Peyer's patch (tissue), 4 donors: Measurements from ENCODE around the gene ADK. TPM values are rescaled to one million over a fixed set of nuclear protein-coding genes. Genes with fewer than 3 reads are reported as not detected.

Experiments
- DNase-seq, 3 donors: peaks; one replicate each; pipeline ENCODE4 v3.0.0-alpha.2; 2017 to 2019
- H3K27ac ChIP-seq, 4 donors: fragments of 200-600 bp; sonication (generic); one replicate each; pipeline ENCODE4 v1.5.1; 2016 to 2019
- H3K27me3 ChIP-seq, 2 donors: fragments of 200-600 bp; sonication (generic); one replicate each; pipeline ENCODE4 v1.5.1; 2019
- H3K36me3 ChIP-seq, 3 donors: fragments of 200-600 bp; sonication (generic); one replicate each; pipeline ENCODE4 v1.5.1; 2016 to 2019
- H3K4me1 ChIP-seq, 4 donors: fragments of 200-600 bp; sonication (generic); one replicate each; pipeline ENCODE4 v1.5.1; 2016 to 2019
- H3K4me3 ChIP-seq, 4 donors: fragments of 200-600 bp; sonication (generic); 1 replicate in 3 of 4; 2 replicates in 1 of 4; pipeline ENCODE4 v1.5.1; 2016 to 2019; ENCODE audit warnings: mild to moderate bottlenecking in 1 of 4
- H3K9me3 ChIP-seq, 4 donors: fragments of 200-600 bp; sonication (generic); one replicate each; pipeline ENCODE4 v1.5.1; 2016 to 2019; ENCODE audit warnings: mild to moderate bottlenecking in 1 of 4
- CTCF ChIP-seq, 6 experiments: fragments of 450-650 bp in 4 of 6; fragments of 200-600 bp in 2 of 6; sonication (generic) in 1 of 6; IDR thresholded peaks; one replicate each; pipeline ENCODE4 v1.5.1; 2017 to 2019; ENCODE audit warnings: antibody characterized with exemption in 6 of 6, mild to moderate bottlenecking in 3 of 6, moderate library complexity in 1 of 6
- POLR2A ChIP-seq, 2 donors: fragments of 450-650 bp; IDR thresholded peaks; one replicate each; pipeline ENCODE4 v1.5.1; 2017; ENCODE audit warnings: antibody characterized with exemption in 2 of 2, mild to moderate bottlenecking in 2 of 2, moderate library complexity in 2 of 2
- total RNA-seq, 4 donors: library from RNA; depleted of rRNA; stranded (reverse); fragments of >200 nt; gene quantifications; one replicate each; pipeline ENCODE4 v1.1.0, GENCODE V29; 2016

Gene ADK
- total RNA-seq, 4 donors from 2014 or later = 7.4 to 50.3 (median 14.3) TPM

DNA sequence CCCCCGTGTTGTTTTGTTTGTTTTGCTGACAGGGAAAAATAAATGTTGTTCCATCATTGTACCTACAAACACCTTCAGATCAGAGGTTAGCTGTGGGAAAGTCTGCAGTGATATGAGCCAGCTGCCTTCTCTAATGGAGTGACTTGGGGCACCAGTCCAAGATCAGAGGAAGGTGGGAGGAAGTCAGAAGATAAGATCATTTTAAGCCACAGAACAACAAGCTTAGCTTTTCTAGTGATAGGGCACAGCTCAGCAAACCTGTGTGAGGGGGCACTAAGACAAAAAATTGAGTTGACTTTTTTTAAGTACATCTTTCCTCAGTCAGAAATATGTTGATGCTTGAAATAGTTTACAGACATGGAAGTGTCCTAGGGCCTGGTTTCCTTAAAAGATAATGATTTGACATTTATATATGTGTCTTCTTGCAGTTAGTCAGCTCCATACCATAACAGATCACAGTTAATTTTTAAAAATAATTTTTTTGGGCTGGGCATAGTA, 435.1 kb downstream of the ADK start:
- H3K27me3 ChIP-seq = no peaks in the 10 kb centered on the region
- H3K4me1 ChIP-seq = peaks cover 0 to 26% (median 0%) of the 10 kb centered on the region in 4 donors
- TF ChIP-seq CTCF (IDR thresholded peaks at IDR 0.05) = no peak
- no peak for TF ChIP-seq POLR2A (IDR thresholded peaks at IDR 0.05)
- H3K9me3 ChIP-seq = no peaks in the 10 kb centered on the region
- peak overlapping the region in 1 of 4 donors; percentile 11 for H3K4me3 ChIP-seq
- peak overlapping the region; percentile 41 to 62 (median 46) for H3K27ac ChIP-seq
- DNase-seq = peak in 2 of 3 donors; percentile 27 to 62
- no peaks in the 10 kb centered on the region for H3K36me3 ChIP-seq

DNA sequence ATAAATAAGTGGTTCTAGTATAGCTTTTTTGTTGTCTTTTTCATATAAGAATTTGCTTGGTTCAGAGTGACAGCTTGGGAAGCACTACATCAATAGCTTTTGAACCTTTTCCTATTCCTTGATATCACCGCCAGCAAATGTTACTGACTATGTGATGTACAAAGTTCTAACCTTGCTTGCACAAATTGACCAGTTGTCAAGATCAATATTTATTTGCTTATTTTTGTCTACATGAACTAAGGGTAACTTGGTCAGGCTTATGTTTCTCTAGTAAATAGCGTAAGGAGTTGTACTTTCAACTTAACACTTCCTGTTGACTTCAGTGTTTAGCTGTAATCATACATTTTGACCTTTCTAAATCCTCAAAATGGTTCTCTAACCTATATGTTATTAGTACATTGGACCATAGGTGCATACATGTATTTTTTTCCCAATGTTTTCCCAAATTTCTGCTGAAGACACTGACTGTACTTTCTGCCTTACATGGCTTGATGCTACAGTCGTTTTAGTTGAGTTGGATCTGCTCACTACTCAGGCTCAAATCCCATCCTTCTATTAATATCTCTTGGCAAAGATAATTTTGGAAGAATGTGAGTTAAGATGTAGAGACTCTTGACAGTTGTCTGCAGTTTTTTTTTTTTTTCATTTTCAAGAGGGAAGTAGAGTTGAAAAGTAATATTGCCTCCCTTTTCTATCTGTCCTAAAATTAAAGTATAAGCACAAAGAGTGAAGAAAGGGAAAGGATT, 436.3 kb downstream of the ADK start:
- no peaks in the 10 kb centered on the region for H3K9me3 ChIP-seq
- TF ChIP-seq CTCF (IDR thresholded peaks at IDR 0.05) = no peak
- no peak for TF ChIP-seq POLR2A (IDR thresholded peaks at IDR 0.05)
- H3K27me3 ChIP-seq = no peaks in the 10 kb centered on the region
- peak overlapping the region in 1 of 4 donors; percentile 42 for H3K27ac ChIP-seq
- no peak overlapping the region for H3K4me3 ChIP-seq
- no peaks in the 10 kb centered on the region for H3K36me3 ChIP-seq
- no peak for DNase-seq
- peaks cover 0 to 26% (median 0%) of the 10 kb centered on the region in 4 donors for H3K4me1 ChIP-seq

DNA sequence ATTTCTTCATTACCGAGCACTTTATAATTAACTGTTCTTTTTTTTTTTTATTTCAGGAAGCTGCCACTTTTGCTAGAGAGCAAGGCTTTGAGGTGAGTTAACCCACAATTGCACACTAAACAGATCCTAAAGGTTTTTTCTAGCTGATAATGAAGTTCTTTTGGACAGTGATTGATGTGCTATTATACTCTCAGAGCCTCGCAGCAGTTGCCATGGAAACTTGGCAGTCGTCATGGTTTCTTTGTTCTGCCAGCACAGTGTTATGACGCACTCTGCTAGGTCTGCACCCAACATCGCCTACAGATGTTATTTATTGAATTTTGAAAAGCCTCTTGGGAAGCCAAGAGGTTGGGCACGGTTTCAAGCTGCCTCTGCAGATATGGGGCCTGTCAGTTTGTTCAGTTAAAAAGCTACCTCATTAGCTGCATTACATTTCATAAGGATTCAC, 438.2 kb downstream of the ADK start:
- H3K36me3 ChIP-seq = no peaks in the 10 kb centered on the region
- no peak overlapping the region for H3K4me3 ChIP-seq
- peak overlapping the region in 3 of 4 donors; percentile 19 to 52 (median 27) for H3K27ac ChIP-seq
- peak; percentile 56 to 92 (median 77) for DNase-seq
- peaks cover 0 to 26% (median 0%) of the 10 kb centered on the region in 4 donors for H3K4me1 ChIP-seq
- no peaks in the 10 kb centered on the region for H3K27me3 ChIP-seq
- no peaks in the 10 kb centered on the region for H3K9me3 ChIP-seq
- no peak for TF ChIP-seq CTCF (IDR thresholded peaks at IDR 0.05)

DNA sequence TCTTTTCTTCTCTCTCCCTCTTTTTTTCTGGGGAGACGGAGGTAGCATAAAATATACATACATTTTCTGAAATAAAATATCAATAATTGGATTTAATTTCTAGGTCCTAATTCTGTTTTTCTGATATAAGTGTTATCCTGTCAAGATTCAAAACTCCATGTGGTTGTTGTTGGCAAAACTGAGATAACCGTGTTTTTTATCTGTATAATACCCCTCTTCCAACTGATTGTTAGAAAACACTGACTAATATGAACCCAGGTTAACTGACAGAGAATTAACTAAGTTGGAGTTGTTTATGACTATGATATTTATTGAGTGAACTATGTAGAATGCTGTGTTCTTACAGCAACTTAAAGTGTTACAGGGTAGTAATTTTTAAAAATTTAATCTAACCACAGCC, 438.8 kb downstream of the ADK start:
- no peak for TF ChIP-seq POLR2A (IDR thresholded peaks at IDR 0.05)
- TF ChIP-seq CTCF (IDR thresholded peaks at IDR 0.05) = no peak
- H3K4me3 ChIP-seq = no peak overlapping the region
- no peak for DNase-seq
- H3K27me3 ChIP-seq = no peaks in the 10 kb centered on the region
- no peaks in the 10 kb centered on the region for H3K9me3 ChIP-seq
- H3K36me3 ChIP-seq = no peaks in the 10 kb centered on the region
- peak overlapping the region in 2 of 4 donors; percentile 19 to 52 for H3K27ac ChIP-seq
- H3K4me1 ChIP-seq = peaks cover 0 to 26% (median 0%) of the 10 kb centered on the region in 4 donors

- no peak for DNase-seq
- Histone ChIP-seq H3K27ac (peak overlapping the region in 2 of 4 donors; percentile 13 to 68), H3K9me3 (no peaks in the 10 kb centered on the region), H3K4me3 (no peak overlapping the region), H3K4me1 (peaks cover 0 to 5% (median 0%) of the 10 kb centered on the region in 4 donors), H3K36me3 (no peaks in the 10 kb centered on the region), H3K27me3 (no peaks in the 10 kb centered on the region)
- no peak for TF ChIP-seq POLR2A (IDR thresholded peaks at IDR 0.05)
- TF ChIP-seq CTCF (IDR thresholded peaks at IDR 0.05) = no peak
These were observed 442.4 kb downstream of the ADK start for GRCh38 chr10:74593470-74593869.
